Pancreas (tissue), 10 donors: ENCODE measurements around the gene GCNT1. TPM values are rescaled to one million over a fixed set of nuclear protein-coding genes. Genes with fewer than 3 reads are reported as not detected.

Experiments used
- ATAC-seq, 4 donors: fragments of 200-7000 bp; cut with Tn5 transposase; one replicate each; pipeline versions ENCODE4 v1.8.0 to v1.9.1; 2020; ENCODE audit warnings: mild to moderate bottlenecking in 4 of 4, moderate library complexity in 4 of 4
- DNase-seq, 6 donors: peaks; one replicate each; pipeline ENCODE4 v3.0.0-alpha.2; 2020
- FAIRE-seq: peaks from 2 replicates; lab custom pipeline; 2012; peaks lifted over from hg19 to GRCh38; lab: Jason Lieb, UNC
- H3K27ac ChIP-seq, 4 donors: fragments of 200-600 bp; sonication (generic); 1 replicate in 3 of 4; 2 replicates in 1 of 4; pipeline versions ENCODE4 v1.5.0 to v1.8.0; 2020
- H3K27me3 ChIP-seq, 4 donors: fragments of 200-600 bp; one replicate each; pipeline ENCODE4 v1.8.0; 2021
- H3K36me3 ChIP-seq, 3 donors: fragments of 200-600 bp; sonication (generic) in 1 of 3; one replicate each; pipeline versions ENCODE4 v1.5.0 to v1.8.0; 2020 to 2021
- H3K4me1 ChIP-seq, 3 donors: fragments of 200-600 bp; one replicate each; pipeline ENCODE4 v1.8.0; 2021
- H3K4me3 ChIP-seq, 4 donors: fragments of 200-600 bp; sonication (generic) in 2 of 4; one replicate each; pipeline versions ENCODE4 v1.5.0 to v1.8.0; 2020 to 2021
- H3K9me3 ChIP-seq, 4 donors: fragments of 200-600 bp; one replicate each; pipeline ENCODE4 v1.8.0; 2021
- WGBS, 2 donors: extraction: QIAGEN DNeasy Blood & Tissue Kit; methylation state at CpG; one replicate each; pipeline ENCODE4 v1.1.7; 2013; 5-methylcytosine and 5-hydroxymethylcytosine counted together
- intact Hi-C, 3 donors: fragments of 100-400 bp; cut with DNase I; formaldehyde crosslinking; loops; one replicate each; pipeline versions ENCODE4 v1.11.1 to v1.14.2; 2022
- polyA plus RNA-seq, 2 donors: library from polyadenylated mRNA; stranded (reverse); fragments of 200-250 nt; gene quantifications; one replicate each; pipeline ENCODE4 v1.2.3, GENCODE V29; 2013
- total RNA-seq, 6 donors: library from RNA; stranded (reverse); fragmentation: NEBNext Ultra II Directional in 4 of 6; extraction: Animal tissue kit (Norgen Biotek cat#: 25700) in 4 of 6; gene quantifications; one replicate each; pipeline versions ENCODE4 v1.2.1 to v1.2.4, GENCODE V29; 2021 to 2023
- TF ChIP-seq, protein P1 (sequence below), 4 donors: fragments of 200-600 bp; sonication (generic) in 3 of 4; IDR thresholded peaks; one replicate each; pipeline versions ENCODE4 v1.5.0 to v1.8.0; 2021; ENCODE audit warnings: antibody characterized with exemption in 4 of 4
- donor health status: healthy with polysubstance abuse.
- donor health status: DM: no; HTN: no; CAD: no; lungs with moderate emphysema.
- donor health status: DM: no; HTN: no; CAD: no.
- donor health status: control.
- donor health status: control.
- donor health status: Bipolar disorder and iron deficiency.
- donor health status: DM: yes; HTN: yes; CAD: no.
- donor health status: DM: no; HTN: no; CAD: no.
- donor health status: DM: no; HTN: no; CAD: no.
- donor health status: DM: yes; HTN: yes; CAD: no.

Gene GCNT1
- total and polyA plus RNA-seq, 8 donors: 1.0 to 7.2 (median 3.3) TPM

DNA sequence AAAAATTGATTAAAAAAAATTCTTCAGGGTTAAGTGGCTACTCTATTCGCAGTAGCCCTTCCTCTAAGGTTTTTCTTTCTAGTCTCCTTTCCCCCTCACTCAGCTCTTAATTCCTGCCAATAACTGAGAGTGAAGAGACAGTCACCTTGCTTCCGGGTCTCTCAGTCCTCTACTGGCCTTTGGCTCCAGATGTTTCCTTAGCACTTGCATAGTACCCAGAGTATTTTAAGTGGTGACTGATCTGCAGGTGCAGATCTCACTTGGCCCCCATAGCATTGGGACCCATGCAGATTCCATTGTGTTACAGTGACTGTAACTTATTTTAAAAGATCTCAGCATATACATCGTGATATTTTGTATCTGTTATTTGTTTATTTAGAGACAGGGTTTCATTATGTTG lies 66.2 kb downstream of the GCNT1 start:
- WGBS, 2 donors: 77 to 81% methylated on average over 3 of the region's 3 CpGs
- Histone ChIP-seq H3K4me3 (no peak overlapping the region), H3K27ac (no peak overlapping the region)

DNA sequence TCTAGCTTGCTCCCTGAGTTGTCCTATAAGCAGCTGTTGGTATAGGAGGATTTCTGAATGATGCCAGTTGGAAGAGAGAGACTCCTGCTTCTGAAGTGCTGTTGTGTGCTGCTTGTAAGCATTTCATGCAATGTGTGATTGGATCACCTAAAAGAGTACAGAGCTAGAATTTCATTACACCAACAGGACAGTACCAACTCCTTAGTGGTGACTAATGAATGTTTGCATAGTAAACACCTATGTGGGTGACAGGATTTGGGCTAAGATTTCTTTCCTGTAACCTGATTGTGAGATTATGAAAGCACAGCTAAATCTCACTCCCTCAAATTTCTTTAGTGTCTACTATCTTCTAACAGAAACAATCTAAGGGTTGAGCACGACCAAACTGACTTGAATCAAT lies 67.0 kb downstream of the GCNT1 start:
- DNase-seq (no peak), ATAC-seq (peak in 1 of 4 donors; percentile 41)
- H3K9me3 ChIP-seq: no peaks in the 10 kb centered on the region

More for the DNA sequence above, 66.2 kb downstream of the GCNT1 start:
- intact Hi-C loops: no loop called here
- Histone ChIP-seq H3K36me3 (no peaks in the 10 kb centered on the region), H3K4me1 (no peaks in the 10 kb centered on the region), H3K27me3 (no peaks in the 10 kb centered on the region), H3K9me3 (no peaks in the 10 kb centered on the region)
- no peak for DNase-seq
- FAIRE-seq: no peak
- TF ChIP-seq, protein P1, sequence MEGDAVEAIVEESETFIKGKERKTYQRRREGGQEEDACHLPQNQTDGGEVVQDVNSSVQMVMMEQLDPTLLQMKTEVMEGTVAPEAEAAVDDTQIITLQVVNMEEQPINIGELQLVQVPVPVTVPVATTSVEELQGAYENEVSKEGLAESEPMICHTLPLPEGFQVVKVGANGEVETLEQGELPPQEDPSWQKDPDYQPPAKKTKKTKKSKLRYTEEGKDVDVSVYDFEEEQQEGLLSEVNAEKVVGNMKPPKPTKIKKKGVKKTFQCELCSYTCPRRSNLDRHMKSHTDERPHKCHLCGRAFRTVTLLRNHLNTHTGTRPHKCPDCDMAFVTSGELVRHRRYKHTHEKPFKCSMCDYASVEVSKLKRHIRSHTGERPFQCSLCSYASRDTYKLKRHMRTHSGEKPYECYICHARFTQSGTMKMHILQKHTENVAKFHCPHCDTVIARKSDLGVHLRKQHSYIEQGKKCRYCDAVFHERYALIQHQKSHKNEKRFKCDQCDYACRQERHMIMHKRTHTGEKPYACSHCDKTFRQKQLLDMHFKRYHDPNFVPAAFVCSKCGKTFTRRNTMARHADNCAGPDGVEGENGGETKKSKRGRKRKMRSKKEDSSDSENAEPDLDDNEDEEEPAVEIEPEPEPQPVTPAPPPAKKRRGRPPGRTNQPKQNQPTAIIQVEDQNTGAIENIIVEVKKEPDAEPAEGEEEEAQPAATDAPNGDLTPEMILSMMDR (IDR thresholded peaks at IDR 0.05): no peak
- ATAC-seq: no peak

DNA sequence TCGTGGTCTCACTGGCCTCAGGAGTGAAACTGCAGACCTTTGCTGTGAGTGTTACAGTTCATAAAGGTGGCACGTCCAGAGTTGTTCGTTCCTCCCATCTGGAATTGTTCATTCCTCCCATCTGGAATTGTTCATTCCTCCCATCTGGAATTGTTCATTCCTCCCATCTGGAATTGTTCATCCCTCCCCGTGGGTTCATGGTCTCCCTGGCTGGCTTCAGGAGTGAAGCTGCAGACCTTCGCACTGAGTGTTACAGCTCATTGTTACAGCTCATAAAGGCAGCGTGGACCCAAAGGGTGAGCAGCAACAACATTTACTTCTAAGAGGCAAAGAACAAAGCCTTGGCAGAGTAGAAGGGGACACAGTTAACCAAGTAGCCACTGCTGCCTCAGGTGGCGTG lies 69.1 kb downstream of the GCNT1 start:
- WGBS, 2 donors: 88 to 93% methylated on average over 7 of the region's 7 CpGs
- no peak for ATAC-seq
- Histone ChIP-seq H3K36me3 (no peaks in the 10 kb centered on the region), H3K27me3 (no peaks in the 10 kb centered on the region), H3K9me3 (no peaks in the 10 kb centered on the region), H3K4me1 (peaks cover 0 to 3% (median 0%) of the 10 kb centered on the region in 3 donors), H3K4me3 (no peak overlapping the region), H3K27ac (no peak overlapping the region)
- FAIRE-seq: no peak
- TF ChIP-seq, protein P1 (IDR thresholded peaks at IDR 0.05): no peak
- no peak for DNase-seq
- intact Hi-C loops: no loop called here

More for the DNA sequence above, 67.0 kb downstream of the GCNT1 start:
- no peak for FAIRE-seq
- Histone ChIP-seq H3K36me3 (no peaks in the 10 kb centered on the region), H3K27ac (no peak overlapping the region), H3K4me1 (no peaks in the 10 kb centered on the region), H3K4me3 (no peak overlapping the region), H3K27me3 (no peaks in the 10 kb centered on the region)
- intact Hi-C loops: no loop called here
- TF ChIP-seq, protein P1 (IDR thresholded peaks at IDR 0.05): no peak
- 59 to 69% methylated on average over 1 of the region's 1 CpG for WGBS, 2 donors

DNA sequence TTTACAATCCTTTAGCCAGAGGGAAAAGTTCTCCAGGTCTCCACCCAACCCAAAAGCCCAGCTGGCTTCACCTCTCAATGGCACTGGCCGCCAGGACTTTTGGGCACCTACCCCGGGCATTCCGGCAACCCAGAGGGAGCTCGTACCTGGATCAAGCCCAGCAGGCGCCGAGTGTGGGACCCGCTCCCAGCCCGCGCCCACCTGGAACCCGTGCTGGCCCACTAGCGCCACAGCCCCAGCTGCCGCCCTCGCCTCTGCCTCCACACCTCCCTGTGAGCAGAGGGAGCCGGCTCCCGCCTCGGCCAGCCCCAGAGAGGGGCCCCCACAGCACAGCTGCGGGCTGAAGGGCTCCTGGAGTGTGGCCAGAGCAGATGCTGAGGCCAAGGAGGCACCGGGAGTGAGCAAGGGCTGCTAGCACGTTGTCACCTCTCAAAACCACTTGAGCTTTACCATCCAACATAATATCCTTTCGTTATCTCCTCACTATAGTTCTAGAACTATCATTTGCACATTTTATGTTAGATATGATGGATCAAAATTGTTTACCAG lies 69.7 kb downstream of the GCNT1 start:
- 94 to 95% methylated on average over 20 of the region's 20 CpGs for WGBS, 2 donors
- H3K27ac ChIP-seq: no peak overlapping the region
- no peak for ATAC-seq
- no peak for FAIRE-seq
- H3K4me3 ChIP-seq: no peak overlapping the region
- TF ChIP-seq, protein P1 (IDR thresholded peaks at IDR 0.05): no peak
- DNase-seq: peak in 1 of 6 donors; percentile 72
- intact Hi-C loops: no loop called here
- peaks cover 0 to 3% (median 0%) of the 10 kb centered on the region in 3 donors for H3K4me1 ChIP-seq
- no peaks in the 10 kb centered on the region for H3K36me3 ChIP-seq
- no peaks in the 10 kb centered on the region for H3K27me3 ChIP-seq
- H3K9me3 ChIP-seq: no peaks in the 10 kb centered on the region

DNA sequence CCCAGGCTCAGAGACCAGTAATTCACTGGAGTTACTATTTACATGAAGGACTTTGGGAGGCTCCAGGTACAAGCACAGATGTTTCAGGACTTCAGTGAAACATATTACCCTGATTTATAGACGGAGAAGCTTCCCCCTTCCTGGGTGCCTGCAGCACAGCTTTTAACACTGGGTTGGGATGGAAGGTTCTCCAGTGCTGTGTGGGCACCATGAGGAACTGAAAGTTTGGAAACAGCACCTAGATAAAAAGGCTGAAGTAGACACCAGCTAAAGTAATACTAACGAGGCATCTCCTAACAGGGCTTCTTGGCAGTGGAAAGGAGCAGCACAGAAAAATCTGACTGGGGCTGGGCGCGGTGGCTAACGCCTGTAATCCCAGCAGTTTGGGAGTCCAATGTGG lies 70.7 kb downstream of the GCNT1 start:
- intact Hi-C loops: no loop called here
- peak in 1 of 4 donors; percentile 23 for ATAC-seq
- no peak for DNase-seq

More for the DNA sequence above, 70.7 kb downstream of the GCNT1 start:
- Histone ChIP-seq H3K4me1 (peaks cover 0 to 3% (median 0%) of the 10 kb centered on the region in 3 donors), H3K36me3 (no peaks in the 10 kb centered on the region), H3K9me3 (no peaks in the 10 kb centered on the region), H3K27ac (no peak overlapping the region), H3K27me3 (no peaks in the 10 kb centered on the region), H3K4me3 (no peak overlapping the region)
- FAIRE-seq: no peak
- TF ChIP-seq, protein P1 (IDR thresholded peaks at IDR 0.05): no peak
- 95 to 96% methylated on average over 5 of the region's 5 CpGs for WGBS, 2 donors
